Head of caudate nucleus (tissue), 42 donors: Measurements from ENCODE around the gene SPDL1.

ENCODE experiments used
- DNase-seq, 42 donors: peaks; one replicate each; pipeline versions ENCODE4 v3.0.0 to v3.0.0-alpha.2; 2020 to 2021; ENCODE audit warnings: mixed read lengths in 7 of 42
- intact Hi-C: fragments of 100-400 bp; cut with DNase I; formaldehyde crosslinking; loops from one replicate; pipeline ENCODE4 v1.15.0; 2022

SPDL1 gene

GRCh38 chr5:169583424-169584220, at the start of gene SPDL1:
Gene SPDL1 (plus strand): TSS chr5:169583773. CDS start chr5:169588417, 4,644 bp downstream.
- peak; percentile 87 to 97 (median 94) for DNase-seq
- intact Hi-C loops = no loop called here

GRCh38 chr5:169534311-169534880, 49.2 kb upstream of the SPDL1 start:
- intact Hi-C loops = no loop called here
- DNase-seq = no peak

GRCh38 chr5:169534939-169535338, 48.6 kb upstream of the SPDL1 start:
- intact Hi-C loops = no loop called here
- no peak for DNase-seq

- intact Hi-C loops = no loop called here
- no peak for DNase-seq
Observed at GRCh38 chr5:169538944-169539343, 44.6 kb upstream of the SPDL1 start.

- intact Hi-C loops = no loop called here
- DNase-seq = no peak
Observed at GRCh38 chr5:169542811-169543210, 40.8 kb upstream of the SPDL1 start.

- intact Hi-C loops = no loop called here
- DNase-seq = no peak
Observed at GRCh38 chr5:169544264-169544950, 39.2 kb upstream of the SPDL1 start.

GRCh38 chr5:169545762-169546161, 37.8 kb upstream of the SPDL1 start:
- no peak for DNase-seq
- intact Hi-C loops = no loop called here

- DNase-seq = no peak
- intact Hi-C loops = no loop called here
Observed at GRCh38 chr5:169546346-169546745, 37.2 kb upstream of the SPDL1 start.

GRCh38 chr5:169547508-169547907, 36.1 kb upstream of the SPDL1 start:
- DNase-seq = no peak
- intact Hi-C loops = no loop called here

GRCh38 chr5:169548315-169548714, 35.3 kb upstream of the SPDL1 start:
- intact Hi-C loops = no loop called here
- peak in 4 of 42 donors; percentile 9 to 45 (median 26) for DNase-seq

GRCh38 chr5:169549453-169550100, 34.0 kb upstream of the SPDL1 start:
- DNase-seq = no peak
- intact Hi-C loops = no loop called here

GRCh38 chr5:169550227-169550626, 33.3 kb upstream of the SPDL1 start:
- DNase-seq = no peak

GRCh38 chr5:169551146-169551545, 32.4 kb upstream of the SPDL1 start:
- intact Hi-C loops = no loop called here
- no peak for DNase-seq

More at GRCh38 chr5:169550227-169550626, 33.3 kb upstream of the SPDL1 start:
- intact Hi-C loops = no loop called here

GRCh38 chr5:169551696-169552095, 31.9 kb upstream of the SPDL1 start:
- intact Hi-C loops = no loop called here
- no peak for DNase-seq

GRCh38 chr5:169554251-169554650, 29.3 kb upstream of the SPDL1 start:
- no peak for DNase-seq
- intact Hi-C loops = no loop called here

- intact Hi-C loops = no loop called here
- DNase-seq = no peak
Observed at GRCh38 chr5:169557838-169558237, 25.7 kb upstream of the SPDL1 start.

- intact Hi-C loops = loop anchor here (10.0 kb wide), 1 partner anchor 577 kb away; no protein-coding TSS in a partner anchor
- DNase-seq = no peak
Observed at GRCh38 chr5:169561893-169562292, 21.7 kb upstream of the SPDL1 start.

GRCh38 chr5:169563369-169563768, 20.2 kb upstream of the SPDL1 start:
- no peak for DNase-seq
- intact Hi-C loops = loop anchor here (10.0 kb wide), 1 partner anchor 579 kb away; no protein-coding TSS in a partner anchor

GRCh38 chr5:169566202-169566601, 17.4 kb upstream of the SPDL1 start:
- intact Hi-C loops = loop anchor here (10.0 kb wide), 1 partner anchor 581 kb away; no protein-coding TSS in a partner anchor
- DNase-seq = no peak
